SU-DHL-6 (cell line): ENCODE data around the gene DDX54.

Experiments
- H2AFZ ChIP-seq: fragments of 200-600 bp; sonication (generic); 2 replicates; pipeline ENCODE4 v1.6.1; 2014; ENCODE audit warnings: low read depth, mild to moderate bottlenecking, moderate library complexity, mixed read lengths, antibody characterized with exemption, low read length; ENCODE audit not compliant: severe bottlenecking
- H3F3A ChIP-seq: fragments of 200-600 bp; shearing (Covaris generic); 2 replicates; pipeline ENCODE4 v1.6.0; 2016; ENCODE audit warnings: antibody characterized with exemption, mild to moderate bottlenecking; ENCODE audit not compliant: insufficient read depth
- H3K27ac ChIP-seq: fragments of 200-600 bp; sonication (generic); 2 replicates; pipeline ENCODE4 v1.5.1; 2016; ENCODE audit warnings: low read depth, mild to moderate bottlenecking, low read length, moderate library complexity, mixed read lengths
- H3K27me3 ChIP-seq: fragments of 200-600 bp; sonication (generic), shearing (Covaris generic); 2 replicates; pipeline ENCODE4 v1.6.0; 2014; ENCODE audit warnings: mild to moderate bottlenecking, low read length
- H3K36me3 ChIP-seq: fragments of 200-600 bp; sonication (generic); 2 replicates; pipeline ENCODE4 v1.6.1; 2014; ENCODE audit warnings: mild to moderate bottlenecking, low read length, mixed read lengths
- H3K4me2 ChIP-seq: fragments of 300-600, 200-600 bp; shearing (Covaris generic), sonication (generic); 2 replicates; pipeline ENCODE4 v1.6.0; 2014; ENCODE audit warnings: low read length, low read depth, mild to moderate bottlenecking; ENCODE audit not compliant: poor library complexity, severe bottlenecking
- H3K4me3 ChIP-seq: fragments of 200-600 bp; sonication (generic); 2 replicates; pipeline ENCODE4 v1.5.1; 2014; ENCODE audit warnings: antibody characterized with exemption, low read length, mild to moderate bottlenecking, mixed read lengths; ENCODE audit not compliant: insufficient read depth, poor library complexity, severe bottlenecking
- H3K79me2 ChIP-seq: fragments of 200-600 bp; sonication (generic); 2 replicates; pipeline ENCODE4 v1.6.1; 2014; ENCODE audit warnings: mild to moderate bottlenecking, low read length, moderate library complexity; ENCODE audit not compliant: insufficient read depth
- H3K9ac ChIP-seq: fragments of 200-600 bp; sonication (generic); 2 replicates; pipeline ENCODE4 v1.7.0; 2014; ENCODE audit warnings: mild to moderate bottlenecking, low read length
- H3K9me2 ChIP-seq: fragments of 200-600 bp; sonication (generic); replicated peaks from 2 replicates; pipeline ENCODE4 v1.6.1; 2014; ENCODE audit warnings: low read length; ENCODE audit not compliant: insufficient read depth
- H3K9me3 ChIP-seq: fragments of 200-600 bp; sonication (generic); 2 replicates; pipeline ENCODE4 v1.6.1; 2014; ENCODE audit warnings: low read length, mixed read lengths; ENCODE audit not compliant: insufficient read depth
- H4K20me1 ChIP-seq: fragments of 200-600 bp; sonication (generic); 2 replicates; pipeline ENCODE4 v1.6.1; 2014; ENCODE audit warnings: low read depth, mild to moderate bottlenecking, antibody characterized with exemption, low read length, moderate library complexity, mixed read lengths
- CTCF ChIP-seq: fragments of 200-600 bp; sonication (generic); IDR thresholded peaks from one replicate; pipeline ENCODE4 v1.5.1; 2017; ENCODE audit warnings: antibody characterized with exemption, mild to moderate bottlenecking, low read length, moderate library complexity; ENCODE audit not compliant: insufficient read depth, poor library complexity, severe bottlenecking
- EZH2phosphoT487 ChIP-seq: fragments of 200-600 bp; sonication (generic), shearing (Covaris generic); conservative IDR thresholded peaks from 2 replicates; pipeline ENCODE4 v1.6.1; 2018; ENCODE audit warnings: mild to moderate bottlenecking, antibody characterized with exemption, low read length, moderate library complexity, mixed read lengths

DDX54 gene

GRCh38 chr12:113108308-113108707 lies 77.0 kb downstream of the DDX54 start:
- H3K27ac ChIP-seq: no peak overlapping the region
- no peaks in the 10 kb centered on the region for H3K9me2 ChIP-seq
- peaks cover 29% of the 10 kb centered on the region for H3F3A ChIP-seq
- TF ChIP-seq EZH2phosphoT487 (no peak), CTCF (no peak)
- no peaks in the 10 kb centered on the region for H3K36me3 ChIP-seq
- H4K20me1 ChIP-seq: no peaks in the 10 kb centered on the region
- H2AFZ ChIP-seq: no peak overlapping the region
- no peaks in the 10 kb centered on the region for H3K27me3 ChIP-seq
- H3K9me3 ChIP-seq: no peaks in the 10 kb centered on the region
- H3K4me2 ChIP-seq: no peak overlapping the region
- H3K79me2 ChIP-seq: peaks cover 4% of the 10 kb centered on the region; the same call in 1 of the 2 replicates
- no peak overlapping the region for H3K4me3 ChIP-seq
- no peak overlapping the region for H3K9ac ChIP-seq
